HFF-Myc (cell line): ENCODE data around the gene TIMP2.

Source experiments
- DNase-seq: peaks from one replicate; pipeline ENCODE4 v3.0.0-alpha.2; 2011; ENCODE audit warnings: low read depth; ENCODE audit errors: extremely low read depth
- H3K4me3 ChIP-seq: replicated peaks from 2 replicates; pipeline ENCODE4 v1.5.1; 2011; ENCODE audit warnings: low read depth, mild to moderate bottlenecking, control low read depth, low read length
- TF ChIP-seq, protein P1 (sequence below): IDR thresholded peaks from 2 replicates; pipeline ENCODE4 v1.5.1; 2012; ENCODE audit warnings: mild to moderate bottlenecking, low read depth, low read length, control low read depth; ENCODE audit errors: missing control alignments

The TIMP2 gene, protein sequence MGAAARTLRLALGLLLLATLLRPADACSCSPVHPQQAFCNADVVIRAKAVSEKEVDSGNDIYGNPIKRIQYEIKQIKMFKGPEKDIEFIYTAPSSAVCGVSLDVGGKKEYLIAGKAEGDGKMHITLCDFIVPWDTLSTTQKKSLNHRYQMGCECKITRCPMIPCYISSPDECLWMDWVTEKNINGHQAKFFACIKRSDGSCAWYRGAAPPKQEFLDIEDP

DNA sequence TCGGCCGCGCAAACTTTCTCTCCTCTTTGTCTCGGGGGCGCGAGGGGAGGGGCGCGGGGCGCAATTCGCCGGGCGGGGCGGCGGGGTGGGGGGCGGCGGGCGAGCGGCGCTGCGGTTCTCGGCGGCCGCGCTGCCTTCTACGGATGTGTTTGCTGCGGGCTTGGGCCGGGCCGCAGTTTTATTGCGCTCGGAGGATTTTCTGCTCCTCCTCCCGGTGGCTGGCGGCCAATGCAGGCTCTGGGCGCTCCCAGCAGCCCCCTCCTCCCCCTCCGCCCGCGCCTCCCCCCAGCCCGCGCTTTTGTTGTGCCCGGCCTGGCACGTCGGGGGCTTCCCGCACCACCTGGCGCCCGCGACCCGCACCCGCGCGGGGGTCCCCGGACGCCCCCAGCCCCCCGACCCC lies at the start of gene TIMP2:
TSS of gene TIMP2 (minus strand) at position 154 of the 400 bp plus-strand sequence. CDS start 299 bp downstream, outside the sequence.
- DNase-seq: peak; percentile 43
- TF ChIP-seq, protein P1, sequence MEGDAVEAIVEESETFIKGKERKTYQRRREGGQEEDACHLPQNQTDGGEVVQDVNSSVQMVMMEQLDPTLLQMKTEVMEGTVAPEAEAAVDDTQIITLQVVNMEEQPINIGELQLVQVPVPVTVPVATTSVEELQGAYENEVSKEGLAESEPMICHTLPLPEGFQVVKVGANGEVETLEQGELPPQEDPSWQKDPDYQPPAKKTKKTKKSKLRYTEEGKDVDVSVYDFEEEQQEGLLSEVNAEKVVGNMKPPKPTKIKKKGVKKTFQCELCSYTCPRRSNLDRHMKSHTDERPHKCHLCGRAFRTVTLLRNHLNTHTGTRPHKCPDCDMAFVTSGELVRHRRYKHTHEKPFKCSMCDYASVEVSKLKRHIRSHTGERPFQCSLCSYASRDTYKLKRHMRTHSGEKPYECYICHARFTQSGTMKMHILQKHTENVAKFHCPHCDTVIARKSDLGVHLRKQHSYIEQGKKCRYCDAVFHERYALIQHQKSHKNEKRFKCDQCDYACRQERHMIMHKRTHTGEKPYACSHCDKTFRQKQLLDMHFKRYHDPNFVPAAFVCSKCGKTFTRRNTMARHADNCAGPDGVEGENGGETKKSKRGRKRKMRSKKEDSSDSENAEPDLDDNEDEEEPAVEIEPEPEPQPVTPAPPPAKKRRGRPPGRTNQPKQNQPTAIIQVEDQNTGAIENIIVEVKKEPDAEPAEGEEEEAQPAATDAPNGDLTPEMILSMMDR: no peak
- peak within 1 kb of the TSS; percentile 85 for H3K4me3 ChIP-seq

DNA sequence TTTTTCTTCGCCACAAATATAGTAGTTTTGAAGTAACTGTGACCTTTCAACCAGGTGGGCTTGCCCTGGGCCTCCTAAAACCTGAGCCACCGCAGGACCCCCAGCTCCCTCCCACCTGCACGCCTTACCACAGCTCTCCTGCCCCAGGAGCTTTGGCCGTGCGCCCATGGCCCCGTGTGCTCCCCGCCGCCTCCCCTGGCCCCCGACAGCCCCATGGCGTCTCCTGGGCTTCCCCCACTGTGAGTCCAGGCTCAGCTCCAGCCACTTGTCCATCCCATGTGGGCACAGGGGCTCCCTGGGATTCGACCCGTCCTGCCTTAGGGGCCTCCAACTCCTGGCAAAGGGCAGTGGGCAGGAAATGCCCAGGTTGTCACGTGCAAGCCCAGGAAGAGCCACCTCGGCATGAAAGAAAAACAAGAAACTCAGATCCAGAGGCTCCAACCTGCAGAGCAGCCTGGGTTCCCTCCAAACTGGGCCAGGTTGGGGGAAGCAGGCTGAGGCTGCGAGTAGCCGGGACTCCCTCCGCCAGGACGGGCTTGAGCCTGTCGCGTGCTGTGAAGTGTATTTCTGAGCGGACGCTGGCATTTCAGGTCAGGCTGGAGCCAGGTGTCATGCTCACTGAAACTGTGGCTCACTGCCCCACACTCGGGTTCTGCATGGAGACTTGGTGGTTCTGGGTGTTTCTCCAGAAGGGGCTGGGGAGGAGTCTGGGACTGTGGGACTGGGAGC lies 48.8 kb upstream of the TIMP2 start:
- DNase-seq: no peak
- TF ChIP-seq, protein P1: no peak
- no peak overlapping the region for H3K4me3 ChIP-seq

DNA sequence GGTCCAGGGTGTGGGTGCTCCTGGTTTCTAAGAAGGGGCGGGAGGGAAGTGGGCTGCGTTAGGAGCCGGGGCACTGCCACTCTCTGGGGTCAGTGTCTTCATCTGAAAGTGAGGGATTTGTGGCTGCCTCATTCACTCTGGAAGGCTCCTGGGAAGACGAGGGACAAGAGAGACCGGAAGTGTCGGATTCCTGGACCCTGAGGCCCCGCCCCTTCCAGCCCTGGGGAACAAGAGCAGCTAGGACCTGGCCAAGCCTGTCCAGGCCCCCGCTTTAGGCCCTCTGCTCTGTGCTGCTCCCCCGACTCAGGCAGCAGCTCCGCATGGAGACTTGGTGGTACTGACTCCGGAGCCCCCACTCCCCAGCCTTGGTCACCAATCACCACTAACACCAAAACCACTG lies 48.0 kb upstream of the TIMP2 start:
- no peak for DNase-seq
- TF ChIP-seq, protein P1: no peak
- H3K4me3 ChIP-seq: no peak overlapping the region

DNA sequence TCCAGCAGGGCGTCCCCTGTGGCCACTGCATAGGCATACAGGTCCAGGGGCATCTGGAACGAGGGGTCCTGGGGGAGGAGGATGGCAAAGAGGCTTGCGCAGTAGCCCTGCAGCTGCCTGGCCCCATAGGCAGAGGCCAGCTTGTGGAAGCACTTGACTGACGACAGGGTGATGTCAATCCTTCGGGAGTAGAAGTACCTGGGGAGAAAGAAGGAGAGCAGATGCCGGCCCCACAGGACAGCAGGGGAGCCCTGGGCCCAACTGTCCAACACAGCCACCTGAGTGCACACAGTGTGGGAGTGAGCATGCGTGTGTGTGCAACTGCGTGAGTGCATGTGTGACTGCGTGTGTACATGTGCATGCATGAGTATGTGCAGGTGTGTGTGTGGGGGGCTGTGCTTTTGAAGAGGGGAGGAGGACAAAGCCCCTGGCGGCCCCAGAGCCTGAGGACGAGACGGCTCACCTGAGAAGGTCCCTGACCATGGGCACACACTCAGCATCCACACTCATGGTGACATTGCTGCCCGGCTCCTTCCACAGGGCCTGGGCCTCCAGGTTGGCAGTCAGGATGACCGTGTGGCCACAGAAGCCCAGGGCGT lies 47.4 kb upstream of the TIMP2 start:
- no peak for DNase-seq
- TF ChIP-seq, protein P1: no peak
- no peak overlapping the region for H3K4me3 ChIP-seq

DNA sequence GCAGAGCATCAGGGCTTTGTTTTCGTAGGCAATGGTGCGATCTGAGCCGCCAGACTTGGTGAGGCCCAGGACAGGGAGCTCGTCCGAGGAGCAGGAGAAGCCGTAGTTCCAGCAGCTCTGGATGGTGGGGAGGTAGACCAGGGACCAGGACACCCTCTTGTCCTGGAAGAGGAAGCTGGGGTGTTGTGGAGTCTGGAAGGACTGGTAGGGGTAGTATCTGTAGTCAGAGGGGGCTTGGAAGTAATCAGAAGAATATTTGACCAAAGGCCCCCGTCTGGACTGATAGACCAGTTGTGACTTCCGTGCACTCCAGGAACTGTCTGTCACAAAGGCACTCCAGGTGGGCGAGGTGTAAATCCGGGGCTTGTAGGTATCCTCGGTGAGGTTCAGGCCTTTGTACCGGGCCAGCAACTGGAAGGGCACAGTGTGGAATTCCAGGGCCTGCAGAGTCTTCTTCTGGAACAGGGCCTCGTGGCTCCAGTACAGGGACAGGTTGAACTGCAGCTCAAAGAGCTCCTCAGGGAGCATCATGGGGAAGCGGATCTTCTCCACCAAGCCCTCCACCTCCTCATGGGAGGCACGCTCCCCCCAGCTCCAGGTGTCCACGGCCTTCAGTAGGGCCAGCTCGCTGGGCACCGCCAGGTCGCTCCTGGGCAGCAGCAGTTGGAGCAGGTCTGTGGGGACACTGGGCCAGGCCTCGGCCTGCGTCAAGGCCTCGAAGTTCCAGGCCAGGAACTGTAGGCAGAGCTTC lies 46.7 kb upstream of the TIMP2 start:
- DNase-seq: no peak
- TF ChIP-seq, protein P1: no peak
- H3K4me3 ChIP-seq: no peak overlapping the region

DNA sequence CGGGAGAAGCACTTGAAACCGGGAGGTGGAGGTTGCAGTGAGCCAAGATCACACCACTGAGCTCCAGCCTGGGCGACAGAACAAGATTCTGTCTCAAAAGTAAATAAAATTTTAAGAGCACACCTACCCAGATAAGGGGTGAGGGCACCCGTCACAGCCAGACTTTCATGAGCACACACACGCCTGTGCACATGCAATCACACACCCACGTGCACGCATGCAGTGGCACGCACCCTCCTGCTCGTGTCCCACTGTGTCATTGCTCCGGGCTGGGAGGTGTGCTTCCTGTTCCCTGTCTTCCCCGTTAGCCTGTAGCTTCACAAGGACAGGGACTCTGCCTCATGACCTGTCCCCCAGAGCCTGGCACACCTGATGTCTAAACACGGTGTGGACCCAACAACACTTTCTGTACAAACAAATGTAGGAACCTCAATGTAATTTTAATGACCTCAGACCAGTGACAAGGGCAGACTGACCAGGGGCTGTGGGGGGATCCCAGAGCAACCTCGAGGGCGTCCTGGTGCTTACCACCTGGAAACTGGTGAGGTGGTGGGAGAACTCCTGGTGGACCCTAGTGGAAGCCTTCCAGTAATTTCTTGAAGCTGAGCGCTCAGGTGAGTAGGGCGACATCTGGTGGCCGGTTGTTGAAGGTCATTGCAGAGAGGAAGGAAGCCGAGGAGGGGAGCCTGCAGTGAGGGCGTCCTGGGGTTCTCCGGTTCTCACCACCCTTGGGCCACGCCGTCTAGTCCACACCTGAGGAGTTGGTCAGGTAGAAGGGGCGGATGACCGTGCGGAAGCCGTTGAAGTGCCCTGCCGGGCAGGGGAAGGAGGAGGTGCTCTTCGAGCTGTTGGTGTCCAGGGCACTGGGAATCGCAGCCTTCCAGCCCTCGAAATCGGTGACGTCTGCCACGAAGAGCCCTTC lies 45.9 kb upstream of the TIMP2 start:
- no peak overlapping the region for H3K4me3 ChIP-seq
- DNase-seq: peak; percentile 46
- TF ChIP-seq, protein P1: peak; percentile 84
